Stimulated activated naive CD4-positive, alpha-beta T cell treated with Interleukin-2 at 50 U/mL for 16 hours (primary cell): ENCODE data around the gene NPFFR1.
"Not testable (repeated sequence)": the region's sequence is repeated elsewhere in the genome, so short reads cannot be mapped to it uniquely, and the experiment has no call there.

Experiments used
- DNase-seq: peaks from one replicate; lab custom pipeline; 2025; lab: John Stamatoyannopoulos, UW

The NPFFR1 gene

DNA sequence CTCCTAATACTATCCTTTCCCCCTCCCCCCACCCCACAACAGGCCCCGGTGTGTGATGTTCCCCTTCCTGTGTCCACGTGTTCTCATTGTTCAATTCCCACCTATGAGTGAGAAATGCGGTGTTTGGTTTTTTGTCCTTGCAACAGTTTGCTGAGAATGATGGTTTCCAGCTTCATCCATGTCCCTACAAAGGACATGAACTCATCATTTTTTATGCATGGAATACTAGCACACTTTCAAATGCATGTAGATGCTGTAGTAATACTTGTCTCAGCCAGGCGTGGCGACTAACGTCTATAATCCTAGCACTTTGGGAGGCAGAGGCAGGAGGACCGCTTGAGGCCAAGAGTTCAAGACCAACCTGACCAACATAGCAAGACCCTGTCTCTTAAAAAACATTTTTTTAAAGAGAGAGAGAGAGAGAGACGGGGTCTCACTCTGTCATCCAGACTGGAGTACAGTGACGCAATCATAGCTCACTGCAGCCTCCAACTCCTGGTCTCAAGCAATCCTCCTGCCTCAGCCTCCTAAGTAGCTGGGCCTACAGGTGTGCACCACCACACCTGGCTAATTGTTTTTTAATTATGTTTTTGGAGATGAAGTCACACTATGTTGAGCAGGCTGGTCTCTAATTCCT, 60.9 kb downstream of the NPFFR1 start:
- DNase-seq = not testable (repeated sequence)

DNA sequence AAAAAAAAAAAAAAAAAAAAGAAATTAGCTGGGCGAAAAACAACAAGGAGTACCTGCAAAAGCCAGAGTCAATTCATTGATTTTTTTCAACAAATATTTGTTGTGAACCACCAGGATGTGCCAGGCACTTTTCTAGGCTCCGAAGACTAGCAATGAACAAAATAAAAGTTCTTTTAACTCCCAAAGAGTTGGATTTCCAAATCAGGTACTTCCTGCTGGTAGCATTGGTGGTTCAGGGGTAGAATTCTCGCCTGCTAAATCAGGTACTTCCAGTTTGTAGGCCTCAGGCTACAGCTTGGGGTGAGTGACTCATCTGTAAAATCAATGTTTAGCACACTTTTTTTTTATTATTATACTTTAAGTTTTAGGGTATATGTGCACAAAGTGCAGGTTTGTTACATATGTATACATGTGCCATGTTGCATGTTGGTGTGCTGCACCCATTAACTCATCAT, 61.4 kb downstream of the NPFFR1 start:
- no peak for DNase-seq

DNA sequence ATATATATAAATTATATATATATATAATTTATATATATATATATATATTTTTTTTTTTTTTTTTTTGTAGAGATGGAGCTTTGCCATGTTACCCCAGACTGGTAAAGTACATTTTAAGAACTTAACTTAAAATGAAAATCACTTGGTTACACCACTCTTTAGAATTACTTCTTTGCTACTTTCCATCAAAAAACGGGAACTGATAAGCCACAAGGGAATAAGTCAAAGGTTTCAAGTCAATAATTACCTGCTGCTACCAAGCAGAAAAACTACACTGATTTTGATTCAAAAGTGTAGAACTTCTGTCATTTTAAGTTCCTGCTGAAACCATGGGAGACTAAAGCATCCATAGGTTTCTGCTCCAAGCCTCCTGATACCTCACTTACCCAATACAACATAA, 62.8 kb downstream of the NPFFR1 start:
- DNase-seq = no peak

DNA sequence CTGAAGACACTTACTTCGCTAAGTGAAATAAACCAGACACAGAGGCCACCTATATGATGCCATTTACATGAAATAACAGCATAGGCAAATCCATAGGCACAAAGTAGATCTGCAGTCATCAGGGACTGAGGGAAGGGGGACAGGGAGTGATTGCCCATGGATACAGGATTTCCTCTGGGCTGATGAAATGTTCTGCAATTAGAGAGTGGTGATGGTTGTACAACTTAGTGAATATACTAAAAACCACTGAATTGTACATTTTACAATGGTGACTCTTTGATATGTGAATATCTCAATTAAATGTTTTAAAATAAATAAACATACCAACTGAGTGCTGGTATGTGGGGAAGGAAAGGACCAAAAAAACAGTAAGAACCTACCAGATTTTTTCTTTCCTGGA, 70.9 kb downstream of the NPFFR1 start:
- DNase-seq = no peak

DNA sequence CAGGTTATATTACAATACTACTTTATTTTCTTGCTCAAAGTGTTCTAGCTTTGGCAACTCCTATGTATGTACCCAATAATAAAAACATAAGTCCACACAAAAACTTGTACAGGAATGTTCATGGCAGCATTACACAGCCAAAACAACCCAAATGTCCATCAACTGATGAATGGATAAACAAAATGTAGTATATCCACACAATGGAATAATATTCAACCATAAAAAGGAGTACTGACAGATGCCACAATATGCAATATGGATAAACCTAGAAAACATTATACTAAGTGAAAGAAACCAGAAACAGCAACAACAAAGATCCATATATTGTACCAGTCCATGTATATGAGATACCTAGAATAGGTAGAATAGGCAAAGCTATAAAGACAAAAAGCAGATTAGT, 71.5 kb downstream of the NPFFR1 start:
- no peak for DNase-seq

DNA sequence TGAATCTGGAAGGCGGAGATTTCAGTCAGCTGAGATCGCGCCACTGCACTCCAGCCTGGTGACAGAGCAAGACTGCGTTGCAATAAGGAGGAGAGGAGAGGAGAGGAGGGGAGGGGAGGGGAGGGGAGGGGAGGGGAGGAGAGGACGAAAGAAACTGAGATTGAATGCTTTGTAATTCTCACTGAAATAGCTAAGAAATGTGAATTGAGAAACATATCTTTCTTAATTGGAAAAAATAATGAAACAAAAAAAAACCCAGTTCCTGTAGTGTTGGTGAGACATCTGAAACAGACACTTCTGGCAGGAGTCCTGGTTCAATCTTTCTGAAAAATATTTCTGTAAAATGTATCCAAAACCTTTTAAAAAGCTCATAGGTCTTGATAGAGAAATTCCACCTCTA, 77.0 kb downstream of the NPFFR1 start:
- no peak for DNase-seq

DNA sequence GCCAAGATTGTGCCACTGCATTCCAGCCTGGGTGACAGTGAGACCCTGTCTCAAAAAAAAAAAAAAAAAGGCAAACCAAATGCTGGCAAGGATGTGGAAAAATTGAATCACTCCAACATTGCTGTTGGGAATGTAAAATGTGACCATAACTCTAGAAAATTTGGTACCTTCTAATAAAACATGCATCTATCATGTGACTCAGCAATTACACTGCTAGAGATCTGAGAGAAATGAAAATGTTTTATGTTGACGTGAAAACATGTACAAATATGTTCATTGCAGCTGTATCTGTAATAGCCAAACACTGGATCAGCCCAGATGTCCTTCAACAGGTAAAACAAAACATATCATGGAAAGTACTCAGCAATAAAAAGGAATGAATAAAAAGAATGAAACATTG, 82.7 kb downstream of the NPFFR1 start:
- DNase-seq = no peak

DNA sequence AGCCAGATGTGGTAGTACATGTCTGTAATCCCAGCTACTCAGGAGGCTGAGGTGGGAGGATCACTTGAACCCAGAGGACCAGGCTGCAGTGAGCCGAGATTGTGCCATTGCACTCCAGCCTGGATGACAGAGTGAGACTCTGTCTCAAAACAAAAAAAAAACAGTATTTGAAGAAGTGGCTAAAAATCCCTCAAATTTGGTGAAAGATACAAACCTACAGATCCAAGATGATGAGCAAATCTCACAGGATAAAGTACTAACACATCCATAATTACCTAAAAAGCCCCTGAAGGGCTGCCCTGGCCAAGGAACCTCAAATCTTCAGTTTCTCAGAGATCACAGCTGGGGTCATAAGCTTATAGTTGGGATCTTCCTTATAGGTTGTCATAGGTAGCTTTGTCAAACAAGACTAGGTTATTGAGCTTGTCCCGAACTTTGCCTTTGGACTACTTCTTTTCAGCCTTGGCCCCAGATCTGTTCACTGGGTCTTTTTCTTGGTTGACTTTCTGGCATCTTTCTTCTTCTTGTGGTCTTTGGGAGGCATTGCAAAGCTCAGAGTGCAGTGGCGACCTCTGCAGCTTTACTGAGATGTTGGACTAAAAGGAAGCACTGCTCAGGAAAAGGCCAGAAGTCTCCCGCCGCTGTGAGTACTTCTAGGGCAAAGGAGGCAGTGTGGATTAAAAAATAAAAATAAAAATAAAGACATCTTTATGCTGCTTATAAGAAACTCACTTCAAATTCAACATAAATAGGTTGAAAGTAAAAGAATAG, 84.9 kb downstream of the NPFFR1 start:
- no peak for DNase-seq
